Heart left ventricle (tissue), 13 donors: ENCODE results near the gene EVC.

Experiments
- CTCF ChIP-seq, 12 donors: fragments of 200-600 bp; sonication (generic) in 4 of 12; IDR thresholded peaks; one replicate each; pipeline versions ENCODE4 v1.5.0 to v1.8.0; 2018 to 2022; ENCODE audit warnings: antibody characterized with exemption in 12 of 12, mild to moderate bottlenecking in 5 of 12
- POLR2A ChIP-seq, 2 donors: fragments of 450-650 bp; IDR thresholded peaks; one replicate each; pipeline ENCODE4 v1.6.1; 2017; ENCODE audit warnings: antibody characterized with exemption in 2 of 2, mild to moderate bottlenecking in 2 of 2, moderate library complexity in 2 of 2
- donor health status: ischemic (EF 13 %, LVEDD 7.1; RV severe dilation, severe dysfunction).
- donor health status: DM: no; HTN: yes; CAD: no.
- donor health status: DM: no; HTN: no; CAD: no.
- donor health status: ischemic (EF 25% LVEDD 6.9; RV normal size, moderate dysfunction).
- donor health status: ischemic (EF 25% LVEDD 5.7; RV mildly dilated, moderate dysfunction).
- donor health status: ischemic (EF 35%, LVEDD 5.7; RV mildly dilated, moderate dysfunction).
- donor health status: nonischemic (EF 11% LVEDD 7.7; RV severe dilation, severe dysfunction).
- donor health status: DM: yes; HTN: yes; CAD: no.
- donor health status: PGD.
- donor health status: ischemic (EF 29% LVEDD 5.4; RV normal size, mild dysfunction).
- donor health status: nonischemic (EF 23%, LVEDD 6.1; RV moderate dilation, normal function).

GRCh38 chr4:5707366-5707765 lies 3.6 kb upstream of the EVC start:
- TF ChIP-seq CTCF (IDR thresholded peaks at IDR 0.05) (no peak), POLR2A (IDR thresholded peaks at IDR 0.05) (no peak)
